Activated naive CD8-positive, alpha-beta T cell treated with anti-CD3 and anti-CD28 coated beads, Interleukin-2, amount 10 ng/mL, durations not matched to agents 7 days and 5 days (primary cell): Measurements from ENCODE around the gene C7. TPM values are rescaled to one million over a fixed set of nuclear protein-coding genes. Genes with fewer than 3 reads are reported as not detected.
"Not testable (repeated sequence)": the region's sequence is repeated elsewhere in the genome, so short reads cannot be mapped to it uniquely, and the experiment has no call there.

Experiments used
- ATAC-seq: fragments of 150-1000 bp; cut with Tn5 transposase; one replicate; pipeline ENCODE4 v1.10.0; 2021; ENCODE audit warnings: low read depth, moderate library complexity
- POLR2A ChIA-PET: fragments of 350-600 bp; sonication (Branson Sonifier 250); formaldehyde crosslinking; loops from one replicate; lab custom pipeline; 2021; ENCODE audit warnings: antibody characterized with exemption; lab: Charles Lee
- DNase-seq: peaks from one replicate; pipeline ENCODE4 v3.0.0; 2021
- H3K27ac Mint-ChIP-seq: one replicate; pipeline ENCODE4 v1.8.0; 2022; ENCODE audit warnings: mild to moderate bottlenecking, mixed read lengths
- H3K27me3 Mint-ChIP-seq: one replicate; pipeline ENCODE4 v1.8.0; 2022; ENCODE audit warnings: mild to moderate bottlenecking, moderate library complexity, mixed read lengths
- H3K36me3 Mint-ChIP-seq: one replicate; pipeline ENCODE4 v1.8.0; 2021; ENCODE audit warnings: mild to moderate bottlenecking, mixed read lengths
- H3K4me1 Mint-ChIP-seq: one replicate; pipeline ENCODE4 v1.8.0; 2021; ENCODE audit warnings: mixed read lengths
- H3K4me3 Mint-ChIP-seq: one replicate; pipeline ENCODE4 v1.8.0; 2022; ENCODE audit warnings: mild to moderate bottlenecking, moderate library complexity, mixed read lengths
- H3K9me3 Mint-ChIP-seq: one replicate; pipeline ENCODE4 v1.8.0; 2021; ENCODE audit warnings: mixed read lengths
- total RNA-seq, 2 experiments: library from RNA; stranded (reverse); gene quantifications; one replicate each; pipeline ENCODE4 v1.2.3, GENCODE V29; 2021

The C7 gene
- total RNA-seq, result not detected

DNA sequence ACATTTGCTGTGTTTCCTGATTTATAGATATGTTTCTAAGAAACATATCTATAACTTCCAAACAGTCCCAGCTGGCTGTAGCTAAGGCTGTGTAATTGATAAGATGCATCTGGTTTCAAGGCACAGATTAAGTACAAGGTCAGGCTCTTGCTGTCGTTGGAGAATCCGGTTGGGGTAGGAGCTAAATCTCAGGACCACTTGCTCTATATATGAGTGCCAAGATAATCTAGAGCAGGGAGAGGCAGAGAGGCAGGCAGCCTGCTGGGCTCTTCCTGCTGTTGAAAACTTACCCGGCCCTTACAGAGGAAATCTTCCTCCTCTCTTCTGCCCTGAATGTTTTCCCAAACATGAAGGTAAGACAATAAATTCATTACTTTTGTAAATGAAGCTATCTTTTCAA is at the start of gene C7:
C7 (plus strand) TSS at position 234 of the 400 bp plus-strand sequence; CDS start at position 348, 114 bp downstream.
- Mint-ChIP-seq H3K9me3 (no peaks in the 10 kb centered on the region), H3K4me1 (no peaks in the 10 kb centered on the region), H3K27me3 (peaks cover 20% of the 10 kb centered on the region), H3K27ac (no peak within 1 kb of the TSS), H3K4me3 (no peak within 1 kb of the TSS), H3K36me3 (no peaks in the 10 kb centered on the region)
- POLR2A ChIA-PET, result no interaction called here
- ATAC-seq (no peak), DNase-seq (no peak)

DNA sequence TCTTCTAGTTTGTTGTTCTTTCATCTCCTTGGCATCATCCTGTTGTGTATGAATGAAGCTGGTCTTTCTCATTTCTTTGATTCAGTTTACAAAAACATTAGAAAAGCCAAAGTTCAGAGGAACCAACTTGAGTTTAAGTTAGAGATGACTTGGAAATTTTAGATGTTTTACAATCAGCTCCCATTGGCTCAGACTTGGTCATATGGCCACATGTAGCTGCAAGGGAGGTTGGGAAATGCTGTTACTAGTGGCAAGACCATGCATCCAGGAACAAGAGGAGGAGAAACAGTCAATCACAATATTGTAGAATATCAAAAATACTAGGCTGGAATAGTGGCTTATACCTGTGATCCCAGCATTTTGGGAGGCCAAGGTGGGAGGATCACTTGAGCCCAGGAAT is 48.6 kb upstream of the C7 start:
- Mint-ChIP-seq H3K4me3 (no peak overlapping the region), H3K4me1 (peaks cover 1% of the 10 kb centered on the region), H3K9me3 (peaks cover 5% of the 10 kb centered on the region), H3K27me3 (no peaks in the 10 kb centered on the region), H3K36me3 (peaks cover 1% of the 10 kb centered on the region), H3K27ac (no peak overlapping the region)
- ATAC-seq (no peak), DNase-seq (no peak)
- POLR2A ChIA-PET, result no interaction called here

DNA sequence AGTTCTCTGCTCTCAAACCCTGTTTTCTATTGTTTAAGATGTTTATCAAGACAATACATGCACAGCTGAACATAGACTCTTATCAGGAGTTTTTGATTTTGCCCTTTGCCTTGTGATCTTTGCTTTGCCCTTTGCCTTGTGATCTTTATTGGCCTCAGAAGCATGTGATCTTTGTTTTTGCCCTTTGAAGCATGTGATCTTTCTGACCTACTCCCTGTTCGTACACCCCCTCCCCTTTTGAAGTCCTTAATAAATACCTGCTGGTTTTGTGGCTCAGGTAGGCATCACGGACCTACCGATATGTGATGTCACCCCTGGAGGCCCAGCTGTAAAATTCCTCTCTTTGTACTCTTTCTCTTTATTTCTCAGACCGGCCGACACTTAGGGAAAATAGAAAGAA is 44.3 kb upstream of the C7 start:
- H3K4me3 Mint-ChIP-seq, H3K9me3 Mint-ChIP-seq, H3K36me3 Mint-ChIP-seq, H3K27ac Mint-ChIP-seq, DNase-seq, H3K27me3 Mint-ChIP-seq, H3K4me1 Mint-ChIP-seq, ATAC-seq, POLR2A ChIA-PET: not testable (repeated sequence)

DNA sequence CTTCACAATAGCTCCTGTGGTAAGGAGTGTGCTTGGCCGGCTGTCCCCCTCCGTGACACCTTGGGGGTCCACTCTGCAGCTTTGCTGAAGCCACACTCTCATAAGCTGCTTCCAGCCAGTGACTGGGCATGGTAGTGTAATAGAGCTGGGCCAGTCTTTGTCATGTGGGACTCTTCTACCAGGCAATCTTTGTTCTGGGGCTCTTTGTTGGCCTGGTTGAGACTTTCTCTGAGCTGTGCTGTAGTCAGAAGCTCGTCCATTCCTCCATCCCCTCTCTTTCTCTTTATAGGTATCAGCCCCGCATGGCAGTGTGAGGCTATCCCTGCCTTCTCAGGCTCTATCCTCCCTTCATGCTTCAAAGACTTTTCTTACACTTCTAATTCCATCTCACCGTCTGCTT is 42.5 kb upstream of the C7 start:
- Mint-ChIP-seq H3K4me1 (no peaks in the 10 kb centered on the region), H3K27ac (no peak overlapping the region), H3K9me3 (peaks cover 4% of the 10 kb centered on the region), H3K4me3 (no peak overlapping the region), H3K27me3 (peaks cover 2% of the 10 kb centered on the region), H3K36me3 (no peaks in the 10 kb centered on the region)
- ATAC-seq (no peak), DNase-seq (no peak)
- POLR2A ChIA-PET, result no interaction called here

DNA sequence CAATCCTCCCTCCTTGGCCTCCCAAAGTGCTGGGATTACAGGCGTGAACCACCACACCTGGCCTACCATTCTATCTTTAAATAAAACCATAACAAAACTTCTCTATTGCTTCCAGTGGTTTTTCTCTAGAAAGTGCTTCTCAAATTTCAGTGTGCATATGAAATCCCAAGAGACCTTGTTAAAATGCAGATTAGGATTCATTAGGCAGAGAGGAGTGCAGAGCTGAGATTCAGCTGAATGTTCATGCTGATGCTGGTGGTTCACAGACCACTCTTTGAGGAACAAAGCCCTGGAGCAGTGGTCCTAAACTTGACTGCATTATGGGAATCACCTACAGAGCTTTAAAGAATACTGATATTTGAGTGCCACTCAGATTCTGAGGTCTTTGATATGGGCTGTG is 39.9 kb upstream of the C7 start:
- Mint-ChIP-seq H3K4me3 (no peak overlapping the region), H3K27ac (no peak overlapping the region), H3K27me3 (peaks cover 6% of the 10 kb centered on the region), H3K9me3 (peaks cover 2% of the 10 kb centered on the region), H3K4me1 (no peaks in the 10 kb centered on the region), H3K36me3 (no peaks in the 10 kb centered on the region)
- POLR2A ChIA-PET, result no interaction called here
- DNase-seq (no peak), ATAC-seq (no peak)

DNA sequence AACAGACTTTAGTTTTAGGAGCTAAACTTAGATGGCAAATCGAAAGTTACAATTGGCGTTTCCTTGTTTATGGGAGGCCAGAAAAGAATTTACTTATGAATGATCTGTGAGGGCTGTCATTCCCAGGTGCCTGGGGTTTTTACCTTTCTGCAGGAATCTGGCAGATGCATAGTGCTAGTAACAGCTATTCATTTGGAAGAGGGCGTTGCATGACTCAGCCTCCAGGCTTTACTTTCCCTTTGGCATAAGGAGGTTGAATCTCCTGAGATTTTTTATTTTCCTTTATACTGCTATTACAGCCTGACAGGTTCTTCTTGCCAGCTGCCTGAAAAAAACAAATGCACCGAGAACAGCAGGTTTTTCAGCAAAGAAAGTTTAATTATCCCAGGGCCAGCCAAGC is 38.1 kb upstream of the C7 start:
- no peaks in the 10 kb centered on the region for H3K36me3 Mint-ChIP-seq
- no peaks in the 10 kb centered on the region for H3K4me1 Mint-ChIP-seq
- ATAC-seq (no peak), DNase-seq (no peak)
- H3K27ac Mint-ChIP-seq, result no peak overlapping the region
- peaks cover 10% of the 10 kb centered on the region for H3K27me3 Mint-ChIP-seq
- H3K4me3 Mint-ChIP-seq, result no peak overlapping the region
- H3K9me3 Mint-ChIP-seq, result no peaks in the 10 kb centered on the region
- POLR2A ChIA-PET, result no interaction called here

DNA sequence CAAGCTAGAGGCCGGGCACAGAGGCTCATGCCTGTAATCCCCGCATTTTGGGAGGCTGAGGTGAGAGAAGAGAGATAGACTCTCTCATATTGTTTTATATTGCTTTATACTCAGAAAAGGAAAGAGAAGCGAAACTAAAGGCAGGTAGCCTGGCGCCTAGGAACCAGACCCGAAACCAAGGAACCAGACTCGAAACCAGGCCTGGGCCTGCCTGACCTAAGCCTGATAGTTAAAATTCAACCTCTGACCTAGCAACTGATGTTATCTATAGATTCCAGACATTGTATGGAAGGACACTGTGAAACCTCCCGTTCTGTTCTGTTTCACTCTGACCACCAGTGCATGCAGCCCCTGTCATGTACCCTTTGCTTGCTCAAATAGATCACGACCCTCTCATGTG is 37.0 kb upstream of the C7 start:
- POLR2A ChIA-PET, H3K9me3 Mint-ChIP-seq, H3K4me1 Mint-ChIP-seq, H3K4me3 Mint-ChIP-seq, ATAC-seq, H3K36me3 Mint-ChIP-seq, H3K27ac Mint-ChIP-seq, DNase-seq: not testable (repeated sequence)
- H3K27me3 Mint-ChIP-seq, result peaks cover 12% of the 10 kb centered on the region

DNA sequence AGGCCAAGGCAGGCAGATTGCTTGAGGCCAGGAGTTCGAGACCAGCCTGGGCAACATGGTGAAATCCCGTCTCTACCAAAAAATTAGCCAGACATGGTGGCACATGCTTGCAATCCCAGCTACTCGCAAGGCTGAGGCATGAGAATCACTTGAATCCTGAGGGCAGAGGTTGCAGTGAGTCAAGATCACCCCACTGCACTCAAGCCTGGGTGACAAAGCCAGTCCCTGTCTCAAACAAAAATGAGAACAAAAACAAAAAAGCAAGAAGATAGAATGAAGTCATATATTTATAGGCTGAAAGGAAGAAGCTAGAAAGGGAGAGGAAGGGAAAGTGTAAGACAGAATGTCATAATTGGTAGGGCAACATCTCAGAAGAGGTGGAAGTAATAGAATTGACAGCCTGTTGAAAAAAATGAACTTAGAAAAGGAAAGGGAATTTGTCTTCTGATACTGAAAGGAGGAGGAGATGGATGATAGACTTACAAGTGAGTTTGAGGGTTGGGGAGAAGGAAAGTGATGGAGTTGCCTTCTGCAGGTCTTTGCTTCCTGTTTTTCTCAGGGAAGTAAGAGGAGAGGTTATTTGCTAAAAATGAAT is 35.9 kb upstream of the C7 start:
- Mint-ChIP-seq H3K27ac (no peak overlapping the region), H3K4me1 (no peaks in the 10 kb centered on the region), H3K36me3 (no peaks in the 10 kb centered on the region), H3K9me3 (peaks cover 1% of the 10 kb centered on the region), H3K27me3 (peaks cover 10% of the 10 kb centered on the region), H3K4me3 (no peak overlapping the region)
- no peak for ATAC-seq
- DNase-seq, result no peak
- POLR2A ChIA-PET, result no interaction called here

DNA sequence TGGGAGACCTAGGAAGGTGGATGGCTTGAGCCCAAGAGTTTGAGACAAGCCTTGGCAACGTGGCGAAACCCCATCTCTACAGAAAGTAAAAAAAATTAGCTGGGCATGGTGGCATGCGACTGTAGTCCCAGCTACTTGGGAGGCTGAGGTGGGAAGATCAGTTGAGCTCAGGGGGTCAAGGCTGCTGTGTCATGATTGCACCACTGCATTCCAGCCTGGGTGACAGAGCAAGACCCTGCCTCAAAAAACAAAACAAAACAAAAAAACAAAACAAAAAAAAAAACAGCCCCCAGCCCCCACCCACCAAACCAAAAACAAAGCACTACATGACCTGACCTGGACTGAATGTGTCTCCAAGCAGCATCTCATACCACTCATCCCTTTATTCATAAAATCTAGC is 33.3 kb upstream of the C7 start:
- H3K36me3 Mint-ChIP-seq, result no peaks in the 10 kb centered on the region

DNA sequence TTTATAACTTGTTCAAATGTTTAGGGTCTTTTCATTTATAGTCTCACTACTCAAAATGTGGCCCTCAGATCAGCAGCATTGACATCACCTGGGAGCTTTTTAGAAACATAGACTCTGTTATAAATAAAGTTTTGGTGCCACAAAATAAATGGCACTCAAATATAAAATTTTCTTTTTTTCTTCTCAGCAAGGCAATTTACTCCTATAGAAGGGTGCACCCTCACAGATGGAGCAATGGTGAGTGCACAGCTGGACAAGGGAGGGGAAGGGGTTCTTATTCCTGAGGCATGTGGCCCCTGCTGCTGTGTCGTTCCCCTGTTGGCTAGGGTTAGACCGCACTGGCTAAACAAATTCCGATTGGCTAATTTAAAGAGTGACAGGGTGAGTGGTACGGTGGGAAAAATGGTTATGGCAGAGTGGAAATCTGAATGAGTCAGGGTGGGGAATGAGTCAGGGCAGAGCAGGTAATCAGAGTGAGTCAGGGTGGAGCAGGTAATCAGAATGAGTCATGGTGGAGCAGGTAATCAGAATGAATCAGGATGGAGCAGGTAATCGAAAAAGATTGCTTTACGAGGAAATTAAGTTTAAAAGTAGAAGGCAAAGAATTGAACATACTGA is 31.8 kb upstream of the C7 start:
- Mint-ChIP-seq H3K4me1 (no peaks in the 10 kb centered on the region), H3K4me3 (no peak overlapping the region), H3K36me3 (no peaks in the 10 kb centered on the region), H3K27ac (no peak overlapping the region), H3K9me3 (peaks cover 1% of the 10 kb centered on the region), H3K27me3 (peaks cover 12% of the 10 kb centered on the region)
- DNase-seq, result no peak
- no peak for ATAC-seq
- POLR2A ChIA-PET, result no interaction called here

More for the DNA sequence above, 33.3 kb upstream of the C7 start:
- H3K4me3 Mint-ChIP-seq, result no peak overlapping the region
- H3K27ac Mint-ChIP-seq, result no peak overlapping the region
- DNase-seq (no peak), ATAC-seq (no peak)
- no peaks in the 10 kb centered on the region for H3K4me1 Mint-ChIP-seq
- H3K27me3 Mint-ChIP-seq, result peaks cover 12% of the 10 kb centered on the region
- H3K9me3 Mint-ChIP-seq, result peaks cover 1% of the 10 kb centered on the region
- POLR2A ChIA-PET, result no interaction called here

DNA sequence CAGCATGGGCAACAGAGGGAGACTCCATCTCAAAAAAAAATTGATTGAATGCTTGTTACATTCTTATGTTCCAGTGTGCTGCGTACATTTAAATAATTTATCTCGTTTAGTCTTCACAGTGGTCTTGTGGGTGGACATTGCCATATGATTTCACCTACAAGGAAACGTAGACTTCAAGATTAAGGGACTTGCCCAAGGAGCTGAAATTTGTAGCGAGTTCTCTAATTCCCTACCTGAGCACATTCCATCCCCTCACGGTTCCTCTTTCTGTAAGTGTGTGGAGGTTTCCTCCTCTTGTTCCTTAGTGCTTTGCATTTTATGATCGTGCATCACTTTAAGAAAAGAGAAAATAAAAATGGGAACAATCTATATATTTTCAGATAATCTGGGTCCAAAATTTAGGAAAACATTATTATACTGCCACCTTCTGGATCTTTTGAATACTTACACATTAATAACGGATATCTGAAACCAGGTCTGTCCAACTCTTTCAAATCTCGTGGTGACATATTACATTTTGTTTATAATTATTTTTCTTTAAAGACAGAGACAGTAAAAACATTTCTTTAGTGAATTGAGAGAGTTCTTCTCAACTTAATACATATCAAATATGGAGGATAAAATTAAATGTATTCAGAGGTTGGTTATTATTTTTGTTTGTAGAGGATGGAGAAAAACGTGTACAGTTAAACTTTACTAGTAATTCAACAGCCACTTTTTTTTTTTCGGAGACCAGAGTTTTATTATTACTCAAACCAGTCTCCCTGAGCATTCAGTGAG is 29.9 kb upstream of the C7 start:
- Mint-ChIP-seq H3K27ac (no peak overlapping the region), H3K4me3 (no peak overlapping the region), H3K27me3 (peaks cover 15% of the 10 kb centered on the region), H3K4me1 (no peaks in the 10 kb centered on the region), H3K9me3 (peaks cover 1% of the 10 kb centered on the region), H3K36me3 (no peaks in the 10 kb centered on the region)
- DNase-seq (no peak), ATAC-seq (no peak)
- POLR2A ChIA-PET, result no interaction called here

DNA sequence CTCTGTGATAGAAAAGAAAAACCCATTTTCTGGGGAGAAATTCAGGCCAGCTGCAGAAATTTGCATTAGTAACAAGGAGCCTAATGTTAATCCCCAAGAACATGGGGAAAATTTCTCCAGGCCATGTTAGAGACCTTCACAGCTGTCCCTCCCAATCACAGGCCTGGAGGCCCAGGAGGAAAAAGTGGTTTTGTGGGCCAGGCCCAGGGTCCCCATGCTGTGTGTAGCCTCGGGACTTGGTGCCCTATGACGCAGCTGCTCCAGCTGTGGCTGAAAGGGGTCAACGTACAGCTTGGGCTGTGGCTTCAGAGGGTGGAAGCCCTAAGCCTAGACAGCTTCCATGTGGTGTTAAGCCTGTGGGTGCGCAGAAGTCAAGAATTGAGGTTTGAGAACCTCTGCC is 27.0 kb upstream of the C7 start:
- peaks cover 15% of the 10 kb centered on the region for H3K27me3 Mint-ChIP-seq
- no peak overlapping the region for H3K4me3 Mint-ChIP-seq
- H3K4me1 Mint-ChIP-seq, result no peaks in the 10 kb centered on the region
- no peak for DNase-seq
- no peaks in the 10 kb centered on the region for H3K9me3 Mint-ChIP-seq
- no peaks in the 10 kb centered on the region for H3K36me3 Mint-ChIP-seq
- no peak for ATAC-seq
- H3K27ac Mint-ChIP-seq, result no peak overlapping the region
- POLR2A ChIA-PET, result no interaction called here

DNA sequence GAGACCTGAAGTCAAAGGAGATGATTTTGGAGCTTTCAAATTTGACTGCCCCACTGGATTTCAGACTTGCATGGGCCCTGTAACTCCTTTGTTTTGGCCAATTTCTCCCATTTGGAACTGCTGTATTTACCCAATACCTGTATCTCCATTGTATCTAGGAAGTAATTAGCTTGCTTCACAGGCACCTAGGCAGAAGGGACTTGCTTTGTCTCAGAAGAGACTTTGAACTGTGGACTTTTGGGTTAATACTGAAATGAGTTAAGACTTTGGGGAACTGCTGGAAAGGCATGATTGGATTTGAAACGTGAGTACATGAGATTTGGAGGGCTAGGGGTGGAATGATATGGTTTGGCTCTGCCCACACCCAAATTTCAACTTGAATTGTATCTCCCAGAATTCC is 26.2 kb upstream of the C7 start:
- ATAC-seq, H3K4me1 Mint-ChIP-seq, DNase-seq, H3K36me3 Mint-ChIP-seq, H3K27ac Mint-ChIP-seq, H3K9me3 Mint-ChIP-seq, H3K4me3 Mint-ChIP-seq, POLR2A ChIA-PET: not testable (repeated sequence)
- H3K27me3 Mint-ChIP-seq, result peaks cover 18% of the 10 kb centered on the region
